Heart left ventricle (tissue), 13 donors: Measurements from ENCODE around the gene MAP1LC3B2.

ENCODE experiments used
- POLR2A ChIP-seq, 2 donors: fragments of 450-650 bp; IDR thresholded peaks; one replicate each; pipeline ENCODE4 v1.6.1; 2017; ENCODE audit warnings: antibody characterized with exemption in 2 of 2, mild to moderate bottlenecking in 2 of 2, moderate library complexity in 2 of 2
- TF ChIP-seq, protein P1 (sequence below), 12 donors: fragments of 200-600 bp; sonication (generic) in 4 of 12; IDR thresholded peaks; one replicate each; pipeline versions ENCODE4 v1.5.0 to v1.8.0; 2018 to 2022; ENCODE audit warnings: antibody characterized with exemption in 12 of 12, mild to moderate bottlenecking in 5 of 12
- donor health status: ischemic (EF 13 %, LVEDD 7.1; RV severe dilation, severe dysfunction).
- donor health status: DM: no; HTN: yes; CAD: no.
- donor health status: DM: no; HTN: no; CAD: no.
- donor health status: ischemic (EF 25% LVEDD 6.9; RV normal size, moderate dysfunction).
- donor health status: ischemic (EF 25% LVEDD 5.7; RV mildly dilated, moderate dysfunction).
- donor health status: ischemic (EF 35%, LVEDD 5.7; RV mildly dilated, moderate dysfunction).
- donor health status: nonischemic (EF 11% LVEDD 7.7; RV severe dilation, severe dysfunction).
- donor health status: DM: yes; HTN: yes; CAD: no.
- donor health status: PGD.
- donor health status: ischemic (EF 29% LVEDD 5.4; RV normal size, mild dysfunction).
- donor health status: nonischemic (EF 23%, LVEDD 6.1; RV moderate dilation, normal function).

DNA sequence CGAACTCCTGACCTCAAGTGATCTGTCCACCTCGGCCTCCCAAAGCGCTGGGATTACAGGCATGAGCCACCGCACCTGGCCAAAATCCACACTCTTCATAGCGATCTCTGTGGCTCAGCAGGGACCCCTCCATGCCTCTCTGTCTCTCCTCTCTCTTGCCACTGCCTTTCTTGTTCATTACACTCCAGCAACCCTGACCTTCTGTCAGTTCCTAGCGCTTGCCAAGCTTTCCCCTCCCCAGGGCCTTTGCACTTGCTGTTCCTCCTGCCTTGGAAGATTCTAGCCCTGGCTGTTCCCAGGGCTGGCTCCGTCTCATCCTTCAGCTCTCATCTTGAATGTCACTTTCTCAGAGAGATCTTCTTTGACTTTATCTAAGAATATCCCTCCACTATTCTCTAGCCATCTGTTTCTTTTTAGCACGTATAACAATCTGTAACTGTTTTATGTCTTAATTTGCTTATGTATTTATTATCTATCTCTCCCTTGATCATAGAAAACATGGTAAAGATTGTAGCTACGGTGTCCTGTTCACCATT, 38.9 kb upstream of the MAP1LC3B2 start:
- TF ChIP-seq, protein P1, sequence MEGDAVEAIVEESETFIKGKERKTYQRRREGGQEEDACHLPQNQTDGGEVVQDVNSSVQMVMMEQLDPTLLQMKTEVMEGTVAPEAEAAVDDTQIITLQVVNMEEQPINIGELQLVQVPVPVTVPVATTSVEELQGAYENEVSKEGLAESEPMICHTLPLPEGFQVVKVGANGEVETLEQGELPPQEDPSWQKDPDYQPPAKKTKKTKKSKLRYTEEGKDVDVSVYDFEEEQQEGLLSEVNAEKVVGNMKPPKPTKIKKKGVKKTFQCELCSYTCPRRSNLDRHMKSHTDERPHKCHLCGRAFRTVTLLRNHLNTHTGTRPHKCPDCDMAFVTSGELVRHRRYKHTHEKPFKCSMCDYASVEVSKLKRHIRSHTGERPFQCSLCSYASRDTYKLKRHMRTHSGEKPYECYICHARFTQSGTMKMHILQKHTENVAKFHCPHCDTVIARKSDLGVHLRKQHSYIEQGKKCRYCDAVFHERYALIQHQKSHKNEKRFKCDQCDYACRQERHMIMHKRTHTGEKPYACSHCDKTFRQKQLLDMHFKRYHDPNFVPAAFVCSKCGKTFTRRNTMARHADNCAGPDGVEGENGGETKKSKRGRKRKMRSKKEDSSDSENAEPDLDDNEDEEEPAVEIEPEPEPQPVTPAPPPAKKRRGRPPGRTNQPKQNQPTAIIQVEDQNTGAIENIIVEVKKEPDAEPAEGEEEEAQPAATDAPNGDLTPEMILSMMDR (IDR thresholded peaks at IDR 0.05), result no peak
- no peak for TF ChIP-seq POLR2A (IDR thresholded peaks at IDR 0.05)
